Upper lobe of left lung (tissue), 4 donors: ENCODE measurements around the gene IL1R1.

Experiments used
- CTCF ChIP-seq, 6 experiments: fragments of 450-650 bp in 4 of 6; fragments of 200-600 bp in 2 of 6; sonication (generic) in 2 of 6; IDR thresholded peaks; one replicate each; pipeline ENCODE4 v1.5.1; 2016 to 2019; ENCODE audit warnings: antibody characterized with exemption in 6 of 6
- POLR2AphosphoS5 ChIP-seq, 2 donors: sonication (generic); formaldehyde crosslinking; IDR thresholded peaks; one replicate each; pipeline ENCODE4 v1.5.1; 2017; ENCODE audit warnings: antibody characterized with exemption in 2 of 2

GRCh38 chr2:102137138-102137537 is 5.4 kb upstream of the IL1R1 start:
- TF ChIP-seq CTCF (IDR thresholded peaks at IDR 0.05) (no peak), POLR2AphosphoS5 (IDR thresholded peaks at IDR 0.05) (no peak)
